Endothelial cell of umbilical vein (primary cell): Measurements from ENCODE around the gene CDH23.

Experiments used
- EZH2 ChIP-seq: IDR thresholded peaks from 2 replicates; pipeline ENCODE4 v1.6.1; 2012; ENCODE audit warnings: borderline replicate concordance, low read depth, mild to moderate bottlenecking, moderate library complexity, low read length, inconsistent platforms; ENCODE audit not compliant: severe bottlenecking
- FOS ChIP-seq: IDR thresholded peaks from 2 replicates; pipeline ENCODE4 v1.6.1; 2011; ENCODE audit warnings: mild to moderate bottlenecking, low read length, moderate library complexity, borderline replicate concordance; ENCODE audit not compliant: insufficient read depth
- MYC ChIP-seq: IDR thresholded peaks from one replicate; pipeline ENCODE4 v1.6.1; 2011; ENCODE audit warnings: mild to moderate bottlenecking, low read depth, low read length
- POLR2A ChIP-seq: IDR thresholded peaks from 2 replicates; pipeline ENCODE4 v1.6.1; 2012; ENCODE audit warnings: low read depth, mild to moderate bottlenecking, control low read depth, low read length
- POLR2AphosphoS5 ChIP-seq: IDR thresholded peaks from 2 replicates; pipeline ENCODE4 v1.6.1; 2012; ENCODE audit warnings: low read depth, mild to moderate bottlenecking, control low read depth, low read length, moderate library complexity; ENCODE audit not compliant: insufficient read depth
- TF ChIP-seq, protein P1 (sequence below), 2 donors: IDR thresholded peaks; 1 replicate in 1 of 2; 2 replicates in 1 of 2; pipeline ENCODE4 v1.5.1; 2011; ENCODE audit warnings: low read length in 2 of 2, mild to moderate bottlenecking in 2 of 2, moderate library complexity in 2 of 2, control low read depth in 1 of 2, inconsistent platforms in 1 of 2, low read depth in 1 of 2; ENCODE audit not compliant: insufficient read depth in 1 of 2; ENCODE audit errors: extremely low read depth in 1 of 2
- TF ChIP-seq, protein P2 (sequence below): IDR thresholded peaks from 2 replicates; pipeline ENCODE4 v1.6.1; 2011; ENCODE audit not compliant: insufficient read depth, insufficient read length

GRCh38 chr10:71613877-71614276, 217.2 kb downstream of the CDH23 start:
- TF ChIP-seq EZH2 (no peak), MYC (no peak), FOS (no peak), POLR2A (no peak), POLR2AphosphoS5 (no peak)
- TF ChIP-seq, protein P1, sequence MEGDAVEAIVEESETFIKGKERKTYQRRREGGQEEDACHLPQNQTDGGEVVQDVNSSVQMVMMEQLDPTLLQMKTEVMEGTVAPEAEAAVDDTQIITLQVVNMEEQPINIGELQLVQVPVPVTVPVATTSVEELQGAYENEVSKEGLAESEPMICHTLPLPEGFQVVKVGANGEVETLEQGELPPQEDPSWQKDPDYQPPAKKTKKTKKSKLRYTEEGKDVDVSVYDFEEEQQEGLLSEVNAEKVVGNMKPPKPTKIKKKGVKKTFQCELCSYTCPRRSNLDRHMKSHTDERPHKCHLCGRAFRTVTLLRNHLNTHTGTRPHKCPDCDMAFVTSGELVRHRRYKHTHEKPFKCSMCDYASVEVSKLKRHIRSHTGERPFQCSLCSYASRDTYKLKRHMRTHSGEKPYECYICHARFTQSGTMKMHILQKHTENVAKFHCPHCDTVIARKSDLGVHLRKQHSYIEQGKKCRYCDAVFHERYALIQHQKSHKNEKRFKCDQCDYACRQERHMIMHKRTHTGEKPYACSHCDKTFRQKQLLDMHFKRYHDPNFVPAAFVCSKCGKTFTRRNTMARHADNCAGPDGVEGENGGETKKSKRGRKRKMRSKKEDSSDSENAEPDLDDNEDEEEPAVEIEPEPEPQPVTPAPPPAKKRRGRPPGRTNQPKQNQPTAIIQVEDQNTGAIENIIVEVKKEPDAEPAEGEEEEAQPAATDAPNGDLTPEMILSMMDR (IDR thresholded peaks at IDR 0.05; ENCODE audit: extremely low read depth in 1 of 2, insufficient read depth in 1 of 2, low read depth in 1 of 2, low read length in 2 of 2), result no peak
- TF ChIP-seq, protein P2, sequence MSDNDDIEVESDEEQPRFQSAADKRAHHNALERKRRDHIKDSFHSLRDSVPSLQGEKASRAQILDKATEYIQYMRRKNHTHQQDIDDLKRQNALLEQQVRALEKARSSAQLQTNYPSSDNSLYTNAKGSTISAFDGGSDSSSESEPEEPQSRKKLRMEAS, result no peak
